Epithelial cell of proximal tubule (primary cell): ENCODE results near the gene MPPE1. TPM values are rescaled to one million over a fixed set of nuclear protein-coding genes. Genes with fewer than 3 reads are reported as not detected.

Experiments used
- DNase-seq: peaks from one replicate; pipeline ENCODE4 v3.0.0-alpha.2; 2011; ENCODE audit warnings: low read depth
- H3K4me3 ChIP-seq: 2 replicates; pipeline ENCODE4 v1.5.1; 2011; ENCODE audit warnings: low read depth, mild to moderate bottlenecking, low read length
- CTCF ChIP-seq: conservative IDR thresholded peaks from 2 replicates; pipeline ENCODE4 v1.5.1; 2012; ENCODE audit warnings: low read depth, mild to moderate bottlenecking, low read length
- total RNA-seq: library from RNA; depleted of rRNA; stranded (reverse); fragments of >200 nt; gene quantifications from 2 replicates; pipeline ENCODE4 v1.2.3, GENCODE V29; 2015

Gene MPPE1
- total RNA-seq, 1 donor from 2014 or later = 32.5 TPM

DNA sequence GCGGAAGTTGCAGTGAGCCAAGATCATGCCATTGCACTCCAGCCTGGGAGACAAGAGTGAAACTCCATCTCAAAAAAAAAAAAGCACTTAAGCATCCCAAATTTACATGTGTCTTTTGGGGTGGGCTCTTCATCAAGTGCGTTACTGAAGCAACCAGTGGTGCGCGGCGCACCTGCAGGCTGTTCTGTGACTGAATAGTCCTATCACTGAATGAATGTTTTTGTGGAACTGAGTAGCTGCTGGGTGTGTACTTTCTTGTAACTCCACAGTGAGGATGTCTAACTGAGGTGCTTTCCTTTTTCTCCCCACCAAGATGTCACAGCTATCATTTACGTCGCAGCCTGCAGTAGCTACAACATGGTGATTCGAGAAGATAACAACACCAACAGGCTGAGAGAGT is 39.9 kb downstream of the MPPE1 start:
- no peak overlapping the region for H3K4me3 ChIP-seq
- DNase-seq = no peak
- no peak for TF ChIP-seq CTCF

DNA sequence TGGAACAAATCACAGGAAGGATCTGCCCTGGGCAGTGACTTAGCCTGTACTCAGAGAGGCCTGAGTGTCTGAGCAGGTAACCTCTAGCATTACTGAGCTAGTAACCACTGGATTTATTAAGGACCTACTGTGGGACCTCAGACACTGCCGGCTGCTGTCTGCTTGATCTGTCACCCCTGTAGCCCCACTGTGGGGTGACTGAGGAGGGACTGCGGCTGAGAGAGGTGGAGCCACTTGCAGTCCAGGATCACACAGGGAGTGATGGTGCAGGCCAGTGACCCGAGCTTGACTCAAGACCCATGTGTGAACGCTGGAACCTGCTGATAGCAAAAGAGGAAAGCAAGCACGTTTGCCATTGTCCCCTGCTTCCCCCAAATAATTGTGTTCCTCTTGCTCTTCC is 41.4 kb downstream of the MPPE1 start:
- DNase-seq = no peak
- TF ChIP-seq CTCF = no peak
- no peak overlapping the region for H3K4me3 ChIP-seq

DNA sequence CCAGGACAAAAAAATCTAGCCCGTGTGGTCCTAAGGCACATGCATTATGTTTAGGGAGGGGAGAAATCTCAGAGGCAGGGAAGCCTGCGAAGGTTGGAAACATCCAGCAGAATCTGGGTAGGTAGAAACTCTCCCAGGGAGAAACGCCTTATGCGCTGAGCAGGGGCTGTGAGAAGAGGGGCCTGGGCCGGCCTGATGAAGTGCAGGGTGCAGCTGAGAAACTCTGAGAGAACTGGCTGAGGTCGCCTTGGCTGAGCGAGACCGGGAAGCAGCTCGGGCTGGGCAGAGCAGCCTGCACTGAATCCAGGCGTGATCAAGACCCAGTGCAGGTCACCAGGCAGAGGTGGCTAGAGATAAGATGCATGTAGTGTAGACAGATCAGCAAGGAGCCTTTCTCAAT is 41.8 kb downstream of the MPPE1 start:
- no peak for TF ChIP-seq CTCF
- DNase-seq = no peak
- no peak overlapping the region for H3K4me3 ChIP-seq

GRCh38 chr18:11865071-11865470 is 43.0 kb downstream of the MPPE1 start:
- DNase-seq = no peak
- H3K4me3 ChIP-seq = no peak overlapping the region
- TF ChIP-seq CTCF = no peak

- no peak overlapping the region for H3K4me3 ChIP-seq
- TF ChIP-seq CTCF = no peak
- DNase-seq = no peak
Measured at GRCh38 chr18:11864471-11864870, 43.6 kb downstream of the MPPE1 start.

DNA sequence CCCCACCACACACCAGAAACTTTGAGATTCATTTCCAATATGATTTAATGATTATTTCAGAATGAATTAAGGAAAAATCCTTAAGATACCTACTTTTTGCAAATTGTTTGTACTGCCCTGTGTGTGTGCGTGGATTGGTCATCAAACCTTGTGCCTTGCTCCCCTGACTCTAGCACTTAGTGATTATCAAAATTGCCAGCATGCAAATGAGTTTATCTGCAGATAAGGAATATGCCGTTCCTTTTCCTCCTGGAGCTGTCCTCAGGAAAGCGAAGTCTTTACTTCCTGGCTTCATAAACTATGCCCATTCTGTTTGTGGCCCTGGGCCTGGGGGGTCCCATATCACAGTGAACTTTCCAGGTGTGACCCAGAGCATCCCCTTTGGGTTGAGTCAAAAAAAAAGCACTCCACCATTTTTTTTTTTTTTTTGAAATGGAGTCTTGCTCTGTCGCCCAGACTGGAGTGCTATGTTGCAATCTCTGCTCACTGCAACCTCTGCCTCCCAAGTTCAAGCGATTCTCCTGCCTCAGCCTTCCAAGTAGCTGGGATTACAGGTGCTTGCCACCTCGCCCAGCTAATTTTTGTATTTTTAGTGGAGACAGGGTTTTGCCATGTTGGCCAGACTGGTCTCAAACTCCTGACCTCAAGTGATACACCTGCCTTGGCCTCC is 45.5 kb downstream of the MPPE1 start:
- DNase-seq = no peak
- no peak for TF ChIP-seq CTCF
- H3K4me3 ChIP-seq = no peak overlapping the region

DNA sequence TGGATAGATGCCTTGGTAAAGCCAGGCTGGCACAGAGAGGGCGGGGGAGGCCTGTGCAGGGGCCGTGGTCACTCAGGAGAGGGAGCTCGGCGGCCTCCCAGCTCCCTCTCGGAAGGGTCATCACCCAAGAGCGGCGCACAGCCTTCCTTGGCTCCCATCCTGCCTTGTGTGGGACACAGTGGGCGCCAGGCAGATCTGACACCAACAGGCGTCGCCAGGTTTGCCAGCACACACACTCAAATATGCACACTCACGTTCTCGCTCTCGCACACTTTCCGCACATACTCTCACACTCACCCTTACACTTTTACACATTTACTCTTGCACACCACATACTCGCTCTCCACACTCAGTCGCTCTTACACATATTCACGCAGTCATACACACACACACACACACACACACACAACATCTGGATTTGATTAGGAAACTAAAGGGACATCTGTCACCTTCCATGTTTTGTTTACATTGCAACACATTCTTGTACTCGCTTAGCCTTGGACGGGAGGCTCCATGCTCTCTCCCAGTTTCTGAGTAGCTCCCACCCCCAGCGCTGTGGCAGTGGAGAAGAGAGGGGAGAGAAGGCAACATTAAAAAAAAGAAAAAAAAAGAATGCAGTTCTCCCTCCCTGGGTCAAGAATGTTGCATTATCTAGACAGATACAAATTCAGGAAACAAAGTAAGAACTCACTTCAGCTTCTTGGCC is 46.4 kb downstream of the MPPE1 start:
- H3K4me3 ChIP-seq = no peak overlapping the region
- DNase-seq = no peak
- TF ChIP-seq CTCF = no peak
